Lower leg skin (tissue), 4 donors: ENCODE data around the gene SPAG4. TPM values are rescaled to one million over a fixed set of nuclear protein-coding genes. Genes with fewer than 3 reads are reported as not detected.

Experiments used
- DNase-seq, 2 donors: peaks; one replicate each; pipeline ENCODE4 v3.0.0-alpha.2; 2019; ENCODE audit warnings: low spot score in 2 of 2
- H3K4me3 ChIP-seq: fragments of 200-600 bp; sonication (generic); 2 replicates; pipeline ENCODE4 v1.5.1; 2017; ENCODE audit warnings: mild to moderate bottlenecking, low read depth; ENCODE audit not compliant: poor library complexity, severe bottlenecking
- CTCF ChIP-seq, 3 donors: fragments of 450-650 bp; IDR thresholded peaks; one replicate each; pipeline ENCODE4 v1.5.1; 2016; ENCODE audit warnings: antibody characterized with exemption in 3 of 3, mild to moderate bottlenecking in 3 of 3, moderate library complexity in 2 of 3
- POLR2A ChIP-seq, 2 donors: fragments of 450-650 bp; IDR thresholded peaks; one replicate each; pipeline ENCODE4 v1.6.1; 2016 to 2017; ENCODE audit warnings: antibody characterized with exemption in 2 of 2, mild to moderate bottlenecking in 1 of 2, moderate library complexity in 1 of 2
- WGBS, 2 donors: methylation state at CpG; one replicate each; pipeline ENCODE4 v1.1.5; 2018; 5-methylcytosine and 5-hydroxymethylcytosine counted together
- intact Hi-C: fragments of 100-400 bp; cut with DNase I; formaldehyde crosslinking; loops from one replicate; pipeline ENCODE4 v1.15.0; 2023; ENCODE audit warnings: low total_unique reads
- total RNA-seq, 4 donors: library from RNA; depleted of rRNA; stranded (reverse); fragments of >200 nt; gene quantifications; one replicate each; pipeline ENCODE4 v1.1.0, GENCODE V29; 2016

The SPAG4 gene
- total RNA-seq, 4 donors from 2014 or later = 1.2 to 2.5 (median 1.9) TPM; not detected in 1

DNA sequence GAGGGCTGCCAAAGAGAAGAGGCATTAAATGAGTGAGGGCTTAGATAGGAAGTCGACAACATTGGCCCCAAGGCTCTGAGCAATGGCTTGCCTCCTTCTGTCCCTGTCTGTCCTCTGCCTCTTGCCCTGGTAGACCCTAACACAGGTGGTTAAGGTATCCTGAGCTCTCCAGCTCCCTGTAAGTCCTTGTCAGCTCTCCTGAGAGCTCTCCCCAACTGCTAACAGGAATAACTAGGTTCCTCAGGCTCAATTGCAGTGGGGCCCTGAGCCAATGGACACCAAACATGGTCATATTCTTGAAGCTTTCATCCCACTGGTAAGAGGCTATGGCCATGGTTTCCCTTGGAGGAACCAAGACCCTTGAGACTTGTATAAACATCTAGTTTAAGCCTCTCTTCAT is 54.1 kb downstream of the SPAG4 start:
- TF ChIP-seq POLR2A (IDR thresholded peaks at IDR 0.05) (no peak), CTCF (IDR thresholded peaks at IDR 0.05) (no peak)
- peak in 1 of 2 donors; percentile 62 for DNase-seq
- 85 to 87% methylated on average over 1 of the region's 1 CpG for WGBS, 2 donors
- no peak overlapping the region for H3K4me3 ChIP-seq
- intact Hi-C loops = no loop called here

Other genes with a start within 250 kb of the SPAG4 start
- 10 to 100 TPM; 18.8 to 28.1 (median 26.8) TPM for gene UQCC1, start 203.9 kb upstream of the SPAG4 start, total RNA-seq
- gene GDF5, start 177.6 kb upstream of the SPAG4 start, total RNA-seq = under 1 TPM in 2 of 4 donors, not detected in 2; 0.10 TPM
- gene CEP250, start 160.2 kb upstream of the SPAG4 start, total RNA-seq = 10 to 100 TPM; 17.9 to 49.5 (median 28.9) TPM
- not detected for gene C20orf173, start 86.2 kb upstream of the SPAG4 start, total RNA-seq
- 100 to 1,000 TPM; 148 to 222 (median 201) TPM for gene ERGIC3, start 73.8 kb upstream of the SPAG4 start, total RNA-seq
- 100 to 1,000 TPM in 2 of 4 donors, 10 to 100 TPM in 2; 51.8 to 172 (median 122) TPM for gene CPNE1, start 49.1 kb downstream of the SPAG4 start, total RNA-seq
- gene RBM12, start 49.1 kb downstream of the SPAG4 start, total RNA-seq = 10 to 100 TPM; 13.5 to 27.8 (median 21.4) TPM
- 10 to 100 TPM; 39.6 to 48.4 (median 44.0) TPM for gene NFS1, start 83.5 kb downstream of the SPAG4 start, total RNA-seq
- gene ROMO1, start 83.6 kb downstream of the SPAG4 start, total RNA-seq = 100 to 1,000 TPM in 3 of 4 donors, 10 to 100 TPM in 1; 57.4 to 242 (median 150) TPM
- 100 to 1,000 TPM; 165 to 303 (median 188) TPM for gene RBM39, start 126.4 kb downstream of the SPAG4 start, total RNA-seq
- gene PHF20, start 156.2 kb downstream of the SPAG4 start, total RNA-seq = 10 to 100 TPM; 30.5 to 53.3 (median 33.4) TPM